Measurements from ENCODE around the gene RAB7B. TPM values are rescaled to one million over a fixed set of nuclear protein-coding genes. Genes with fewer than 3 reads are reported as not detected.
A peak's percentile ranks its signal among the peaks of the same experiment; 100 is the strongest.

Gene RAB7B
- total RNA-seq, 1 donor from 2014 or later: 0.82 TPM

DNA sequence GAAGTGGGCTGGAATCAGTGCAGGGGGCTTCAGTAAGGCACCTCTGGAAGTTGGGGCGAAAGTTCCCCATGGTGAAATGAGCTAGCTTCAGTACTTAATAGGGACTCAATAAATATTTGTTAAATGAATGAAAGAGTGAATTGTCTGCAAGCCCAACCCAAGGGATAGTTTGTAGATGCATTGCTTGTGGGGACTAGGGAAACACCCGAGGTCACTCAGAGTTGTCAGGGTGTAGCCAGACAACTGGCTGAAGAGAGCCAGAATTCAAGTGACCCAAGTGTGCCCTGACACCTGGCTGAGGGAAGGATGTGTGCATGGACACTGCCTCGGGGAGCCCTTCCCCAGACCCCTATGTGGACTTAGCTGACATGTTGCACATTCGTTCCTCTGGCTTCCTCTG lies 58.7 kb downstream of the RAB7B start:
- Mint-ChIP-seq H3K4me3 (no peak overlapping the region), H3K27me3 (peaks cover 33% of the 10 kb centered on the region), H3K27ac (no peak overlapping the region), H3K4me1 (ENCODE audit: unreplicated experiment) (peaks cover 13% of the 10 kb centered on the region), H3K9me3 (no peaks in the 10 kb centered on the region), H3K36me3 (no peaks in the 10 kb centered on the region)
- no peak for DNase-seq (ENCODE audit: extremely low spot score, unreplicated experiment)
- TF ChIP-seq, protein P1, sequence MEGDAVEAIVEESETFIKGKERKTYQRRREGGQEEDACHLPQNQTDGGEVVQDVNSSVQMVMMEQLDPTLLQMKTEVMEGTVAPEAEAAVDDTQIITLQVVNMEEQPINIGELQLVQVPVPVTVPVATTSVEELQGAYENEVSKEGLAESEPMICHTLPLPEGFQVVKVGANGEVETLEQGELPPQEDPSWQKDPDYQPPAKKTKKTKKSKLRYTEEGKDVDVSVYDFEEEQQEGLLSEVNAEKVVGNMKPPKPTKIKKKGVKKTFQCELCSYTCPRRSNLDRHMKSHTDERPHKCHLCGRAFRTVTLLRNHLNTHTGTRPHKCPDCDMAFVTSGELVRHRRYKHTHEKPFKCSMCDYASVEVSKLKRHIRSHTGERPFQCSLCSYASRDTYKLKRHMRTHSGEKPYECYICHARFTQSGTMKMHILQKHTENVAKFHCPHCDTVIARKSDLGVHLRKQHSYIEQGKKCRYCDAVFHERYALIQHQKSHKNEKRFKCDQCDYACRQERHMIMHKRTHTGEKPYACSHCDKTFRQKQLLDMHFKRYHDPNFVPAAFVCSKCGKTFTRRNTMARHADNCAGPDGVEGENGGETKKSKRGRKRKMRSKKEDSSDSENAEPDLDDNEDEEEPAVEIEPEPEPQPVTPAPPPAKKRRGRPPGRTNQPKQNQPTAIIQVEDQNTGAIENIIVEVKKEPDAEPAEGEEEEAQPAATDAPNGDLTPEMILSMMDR (conservative IDR thresholded peaks at IDR 0.05): no peak

DNA sequence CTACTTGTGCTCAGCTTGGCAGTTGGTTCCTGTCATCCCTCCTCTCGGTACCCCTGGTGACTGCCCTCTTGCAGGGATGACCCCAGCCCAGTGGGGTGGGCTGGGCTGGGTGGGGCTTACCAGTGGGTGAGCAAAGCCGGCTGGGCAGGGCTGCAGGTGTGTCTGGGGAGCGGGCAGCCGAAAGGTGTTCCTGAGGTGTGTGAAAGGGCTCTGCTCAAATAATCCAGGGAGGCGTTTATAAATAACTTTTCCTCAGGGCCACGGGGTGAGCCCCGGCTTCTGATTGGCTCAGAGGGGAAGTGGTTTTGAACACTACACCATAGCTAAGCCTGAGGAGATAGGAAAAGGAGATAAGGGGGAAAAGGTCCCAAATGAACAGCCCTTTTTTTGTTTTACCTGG lies 60.0 kb downstream of the RAB7B start, which contains the start of gene SLC26A9:
Gene SLC26A9 (minus strand): TSS at position 212 of the 400 bp plus-strand sequence. CDS start 7,636 bp downstream, outside the sequence.
- no peak for DNase-seq (ENCODE audit: extremely low spot score, unreplicated experiment)
- Mint-ChIP-seq H3K4me1 (ENCODE audit: unreplicated experiment) (peaks cover 14% of the 10 kb centered on the region), H3K4me3 (no peak within 1 kb of the TSS), H3K9me3 (no peaks in the 10 kb centered on the region), H3K36me3 (no peaks in the 10 kb centered on the region), H3K27ac (no peak within 1 kb of the TSS), H3K27me3 (peaks cover 34% of the 10 kb centered on the region)
- TF ChIP-seq, protein P1 (conservative IDR thresholded peaks at IDR 0.05): no peak

DNA sequence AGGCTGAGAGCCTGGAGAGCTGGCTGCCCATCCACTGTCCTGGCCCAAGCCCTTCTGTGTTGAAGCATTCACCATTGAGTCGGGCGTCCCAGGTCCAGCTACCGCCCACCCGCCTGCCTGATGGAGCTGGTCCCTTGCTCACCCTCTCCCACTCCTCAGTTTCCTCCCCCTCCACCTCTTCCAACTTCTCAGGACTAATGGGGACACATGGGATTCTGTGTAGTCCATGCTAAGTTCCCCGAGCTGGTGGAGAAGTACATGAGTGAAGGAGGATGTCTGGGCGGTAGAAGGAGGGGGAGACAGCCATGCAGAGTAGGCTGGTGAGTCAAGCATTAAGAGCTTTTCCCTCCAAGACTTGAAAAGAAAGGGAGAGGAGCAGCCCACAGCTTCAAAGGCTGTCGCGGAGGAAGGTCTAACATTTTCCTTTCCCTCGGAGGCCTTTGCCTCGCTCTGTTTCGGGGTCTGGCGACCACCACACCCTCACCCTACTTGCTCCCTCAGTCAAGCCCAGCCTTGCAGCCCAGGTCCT lies 60.5 kb downstream of the RAB7B start:
- no peak for DNase-seq (ENCODE audit: extremely low spot score, unreplicated experiment)
- Mint-ChIP-seq H3K4me3 (no peak overlapping the region), H3K4me1 (ENCODE audit: unreplicated experiment) (peaks cover 14% of the 10 kb centered on the region), H3K9me3 (no peaks in the 10 kb centered on the region), H3K27me3 (peaks cover 37% of the 10 kb centered on the region), H3K27ac (no peak overlapping the region), H3K36me3 (no peaks in the 10 kb centered on the region)
- TF ChIP-seq, protein P1 (conservative IDR thresholded peaks at IDR 0.05): no peak

DNA sequence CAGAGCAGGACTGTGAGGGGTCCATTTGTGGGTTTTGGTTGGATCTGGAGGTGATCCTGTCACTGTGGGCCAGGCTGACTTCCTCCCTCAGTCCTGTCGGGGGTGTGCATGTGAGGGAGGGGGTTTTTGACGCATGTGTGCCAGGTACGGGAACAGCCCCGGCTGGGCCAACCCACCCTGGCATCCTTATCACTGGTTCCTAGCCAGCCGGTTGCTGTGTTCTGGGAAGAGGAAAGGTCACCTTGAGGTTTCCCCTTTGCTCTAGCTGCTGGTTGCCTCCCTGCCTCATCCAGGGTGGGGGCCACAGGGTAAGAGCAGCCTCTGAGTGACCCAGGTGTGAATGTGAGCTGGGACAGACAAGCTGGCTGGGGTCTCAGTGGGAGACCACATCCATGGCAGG lies 62.5 kb downstream of the RAB7B start:
- H3K27me3 Mint-ChIP-seq: peaks cover 41% of the 10 kb centered on the region
- H3K36me3 Mint-ChIP-seq: no peaks in the 10 kb centered on the region
- no peak for DNase-seq (ENCODE audit: extremely low spot score, unreplicated experiment)
- TF ChIP-seq, protein P1 (conservative IDR thresholded peaks at IDR 0.05): no peak
- H3K27ac Mint-ChIP-seq: peak overlapping the region; percentile 29
- no peak overlapping the region for H3K4me3 Mint-ChIP-seq
- peaks cover 26% of the 10 kb centered on the region for H3K4me1 Mint-ChIP-seq (ENCODE audit: unreplicated experiment)
- no peaks in the 10 kb centered on the region for H3K9me3 Mint-ChIP-seq

DNA sequence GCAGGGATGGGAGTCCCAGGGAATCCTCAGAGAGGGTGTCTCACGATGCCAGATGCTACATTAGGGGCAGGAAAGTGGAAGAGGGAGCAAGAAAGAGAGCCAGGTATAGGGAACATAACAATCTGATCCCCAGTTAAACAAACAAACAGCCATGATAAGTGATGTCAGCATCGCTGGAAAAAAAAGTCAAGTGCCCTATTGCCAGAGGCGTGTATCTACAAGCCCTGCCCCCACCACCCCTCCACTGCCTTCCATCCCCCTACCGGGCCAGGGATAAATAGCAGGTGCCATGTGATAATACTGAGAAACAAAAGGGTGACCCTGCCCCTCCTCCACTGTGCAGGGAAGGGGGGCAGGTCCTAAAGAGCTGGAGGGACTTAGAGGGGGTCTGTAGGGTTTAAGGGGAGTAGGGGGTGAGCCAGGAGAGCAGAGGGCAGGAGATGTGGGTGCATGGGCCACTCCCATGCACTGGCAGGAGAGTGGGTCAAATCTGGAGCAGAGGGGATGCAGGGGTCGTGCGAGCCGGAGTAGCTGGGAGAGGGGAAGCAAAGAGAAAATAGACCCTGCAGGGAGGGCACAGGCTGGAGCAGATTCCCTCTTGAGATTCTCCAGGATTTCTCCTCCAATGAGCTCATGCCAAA lies 63.4 kb downstream of the RAB7B start:
- Mint-ChIP-seq H3K27ac (peak overlapping the region; percentile 19), H3K9me3 (no peaks in the 10 kb centered on the region), H3K4me1 (ENCODE audit: unreplicated experiment) (peaks cover 26% of the 10 kb centered on the region), H3K36me3 (no peaks in the 10 kb centered on the region), H3K4me3 (no peak overlapping the region), H3K27me3 (peaks cover 32% of the 10 kb centered on the region)
- TF ChIP-seq, protein P1 (conservative IDR thresholded peaks at IDR 0.05): peak; percentile 59
- no peak for DNase-seq (ENCODE audit: extremely low spot score, unreplicated experiment)

Data from type B pancreatic cell (in vitro differentiated cells).